Dermis microvascular lymphatic vessel endothelial cell (primary cell): ENCODE measurements around the gene HIVEP2. TPM values are rescaled to one million over a fixed set of nuclear protein-coding genes. Genes with fewer than 3 reads are reported as not detected.

ENCODE experiments used
- DNase-seq, 2 donors: peaks; one replicate each; pipeline versions ENCODE4 v3.0.0 to v3.0.0-alpha.2; 2010; ENCODE audit warnings: low read depth in 2 of 2
- total RNA-seq: library from RNA; depleted of rRNA; stranded (reverse); fragments of >200 nt; gene quantifications from 2 replicates; pipeline ENCODE4 v1.2.1, GENCODE V29; 2014

The HIVEP2 gene
- total RNA-seq, 1 donor from 2014 or later = 5.5 TPM

GRCh38 chr6:142893088-142893487 is 51.9 kb downstream of the HIVEP2 start:
- peak in 1 of 2 donors; percentile 53 for DNase-seq

- no peak for DNase-seq
Observed at GRCh38 chr6:142892254-142893021, 52.5 kb downstream of the HIVEP2 start.

DNA sequence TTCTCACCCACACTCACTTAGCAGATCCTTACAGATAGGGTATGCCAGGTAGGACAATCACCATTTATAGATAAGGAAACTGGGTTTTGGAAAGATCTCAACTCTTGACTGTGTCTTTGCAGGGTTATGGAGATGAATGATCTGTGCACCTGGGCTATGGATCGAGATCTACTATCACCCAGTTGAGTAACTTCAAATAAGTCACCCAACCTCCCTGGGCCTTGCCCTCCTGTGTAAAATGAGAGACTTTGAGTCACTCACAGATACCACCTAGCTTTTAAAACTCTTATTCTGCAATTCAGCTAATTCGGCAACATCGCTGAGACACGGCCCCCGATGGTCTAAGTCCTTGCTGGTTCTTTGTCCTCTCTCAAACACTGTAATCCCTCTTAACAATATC is 53.5 kb downstream of the HIVEP2 start:
- no peak for DNase-seq

DNA sequence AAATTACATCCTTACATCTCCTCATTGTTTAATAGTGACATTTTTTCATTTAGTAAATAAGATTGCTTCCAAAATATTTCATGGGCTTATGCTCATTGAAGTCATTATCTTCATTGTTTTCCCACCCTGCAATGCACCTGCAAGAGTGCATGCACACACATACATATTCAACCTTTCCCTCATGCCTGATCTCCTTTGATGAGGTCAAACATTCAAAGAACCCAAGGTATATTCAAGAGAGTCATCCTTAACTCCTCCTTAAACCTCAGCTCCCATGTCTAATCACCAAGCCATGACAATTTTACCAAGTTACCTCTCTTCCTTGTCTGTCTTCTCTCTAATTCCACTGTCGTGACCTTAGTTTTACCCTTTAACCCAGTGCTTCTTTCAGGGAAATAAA is 56.5 kb downstream of the HIVEP2 start:
- DNase-seq = no peak

DNA sequence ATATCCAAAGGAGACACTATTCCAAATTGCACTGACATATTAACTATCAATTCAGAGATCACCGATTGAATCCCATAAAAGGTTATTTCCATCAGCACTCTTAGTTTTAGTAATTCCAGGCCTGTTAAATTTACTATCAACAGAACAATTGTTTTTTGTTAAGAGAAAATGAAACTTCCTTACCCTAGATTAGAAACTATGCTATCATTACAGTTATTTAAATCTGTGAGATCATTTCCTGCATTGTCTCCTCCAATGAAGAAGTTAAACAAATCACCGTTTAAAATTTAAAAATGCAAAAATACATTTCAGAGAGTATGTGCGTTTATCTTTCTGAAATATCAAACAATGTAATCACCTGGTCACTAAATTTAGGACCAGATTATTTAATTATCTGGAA is 57.5 kb downstream of the HIVEP2 start:
- DNase-seq = no peak

DNA sequence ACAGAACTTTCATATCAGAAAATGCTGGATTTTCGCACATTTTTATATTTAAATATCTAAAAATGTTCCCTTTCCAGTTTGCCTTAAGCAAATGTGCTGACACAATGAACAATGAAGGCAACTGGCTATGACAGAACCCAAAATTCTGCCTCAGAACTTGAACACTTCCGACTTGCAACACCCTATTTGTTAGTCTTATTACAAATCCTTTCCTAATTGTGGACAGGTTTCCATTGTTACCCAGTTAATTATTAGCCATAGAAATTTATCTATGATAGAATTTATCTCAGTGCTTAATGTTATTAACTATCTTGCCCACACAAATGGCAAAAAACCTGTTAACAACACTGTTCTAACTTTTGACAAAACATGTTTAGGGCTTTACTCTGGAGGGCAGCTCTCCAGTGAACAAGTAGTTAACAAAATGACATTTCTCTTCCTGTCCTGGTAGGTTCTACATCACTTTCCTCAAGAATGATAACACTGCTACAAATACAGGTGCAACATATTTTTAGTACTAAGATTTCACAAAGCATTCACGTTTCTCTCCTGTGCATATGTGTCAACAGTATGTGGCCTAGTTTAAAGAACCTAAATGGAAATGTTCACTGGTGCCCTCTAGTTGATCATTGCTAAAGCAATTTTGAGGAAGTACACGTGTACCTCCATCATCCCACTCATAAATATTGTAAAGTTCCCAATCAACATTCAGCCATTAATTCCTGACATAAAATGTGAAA is 58.4 kb downstream of the HIVEP2 start:
- DNase-seq = peak; percentile 58 to 69

DNA sequence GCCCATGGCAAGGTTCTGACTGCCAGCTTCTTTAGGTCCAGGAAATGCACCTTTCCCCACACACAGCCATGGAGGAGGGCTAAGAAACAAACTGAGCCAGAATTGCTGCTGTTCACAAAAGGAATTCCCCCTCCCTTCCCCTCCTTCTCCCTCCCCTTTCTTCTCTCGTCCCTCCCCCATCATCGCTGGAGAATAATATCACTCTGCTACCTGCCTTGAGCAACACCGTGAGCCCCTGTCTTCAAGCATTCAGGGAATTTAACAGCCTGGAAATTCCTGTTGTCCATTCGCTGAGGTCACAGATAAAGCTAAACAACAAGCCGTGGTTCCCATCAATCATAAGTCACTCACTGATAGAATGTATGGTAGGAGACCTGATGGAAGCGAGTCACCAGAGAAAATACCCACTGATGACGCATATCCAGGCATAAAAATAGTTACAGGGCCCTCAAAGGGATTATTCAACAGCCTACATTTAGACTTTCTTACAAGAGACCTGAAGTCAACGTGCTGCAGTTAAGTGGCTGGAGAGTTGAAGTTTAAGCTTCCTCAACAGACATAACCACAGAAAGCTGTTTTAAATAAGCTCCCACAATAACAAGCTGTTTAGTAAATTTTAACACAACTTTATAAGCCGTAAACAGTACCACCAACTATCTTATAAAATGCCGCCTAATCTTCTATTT is 59.7 kb downstream of the HIVEP2 start:
- peak; percentile 91 to 98 for DNase-seq

DNA sequence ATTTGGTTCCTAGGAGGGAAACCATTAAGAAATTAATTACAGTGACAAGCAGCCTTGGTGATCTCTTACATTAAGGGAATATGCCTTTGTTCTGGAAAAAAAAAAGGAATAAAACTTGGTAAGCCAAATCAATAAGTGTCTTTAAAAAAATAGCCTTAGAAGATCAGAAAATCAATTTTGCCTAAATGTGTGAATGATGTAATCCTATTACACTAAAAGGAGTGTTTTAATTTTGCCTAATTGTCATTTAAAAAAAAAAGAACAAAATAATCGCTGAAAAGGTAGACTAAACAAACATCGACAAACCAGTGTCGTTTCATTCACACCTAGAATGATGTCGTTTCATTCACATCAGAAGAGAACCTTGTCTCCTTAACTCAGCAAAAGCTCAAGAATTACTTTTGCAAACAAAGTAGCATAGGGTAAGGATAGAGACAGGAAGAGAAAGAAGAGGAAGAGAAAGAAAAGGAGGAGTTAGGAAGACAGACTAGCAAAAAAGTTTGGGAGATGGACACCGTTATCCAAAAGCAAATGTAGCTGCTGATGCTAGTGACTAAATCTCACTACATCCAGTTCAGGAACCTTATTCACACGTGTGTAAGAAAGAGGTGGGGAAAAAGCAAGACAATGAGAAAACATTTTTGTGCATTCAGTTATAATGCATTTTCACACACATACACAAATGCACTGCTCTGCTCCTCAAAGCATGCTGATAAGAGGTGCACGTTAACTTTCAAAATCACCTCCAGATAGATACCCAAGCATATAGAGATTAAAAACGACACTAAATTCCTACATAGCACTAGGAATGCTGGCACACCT is 60.6 kb downstream of the HIVEP2 start:
- DNase-seq = no peak

DNA sequence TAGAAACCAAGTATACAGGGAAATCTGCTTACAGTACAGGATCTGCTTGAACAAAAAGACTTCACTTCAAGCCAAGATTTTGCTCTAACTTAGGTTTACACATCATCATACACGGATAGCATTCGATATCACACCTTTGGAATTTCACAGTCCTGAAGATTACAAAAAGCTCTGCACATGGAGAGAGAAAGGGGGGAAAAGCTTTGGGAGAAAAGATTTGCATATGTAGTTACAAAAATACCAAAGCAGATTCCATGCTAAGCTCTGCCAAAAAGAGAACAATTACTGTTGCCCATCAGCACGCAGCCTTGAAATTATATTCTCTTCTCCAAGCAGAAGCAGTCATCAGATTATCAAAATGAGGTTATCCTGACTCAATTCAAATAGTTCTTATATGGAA is 62.0 kb downstream of the HIVEP2 start:
- no peak for DNase-seq

DNA sequence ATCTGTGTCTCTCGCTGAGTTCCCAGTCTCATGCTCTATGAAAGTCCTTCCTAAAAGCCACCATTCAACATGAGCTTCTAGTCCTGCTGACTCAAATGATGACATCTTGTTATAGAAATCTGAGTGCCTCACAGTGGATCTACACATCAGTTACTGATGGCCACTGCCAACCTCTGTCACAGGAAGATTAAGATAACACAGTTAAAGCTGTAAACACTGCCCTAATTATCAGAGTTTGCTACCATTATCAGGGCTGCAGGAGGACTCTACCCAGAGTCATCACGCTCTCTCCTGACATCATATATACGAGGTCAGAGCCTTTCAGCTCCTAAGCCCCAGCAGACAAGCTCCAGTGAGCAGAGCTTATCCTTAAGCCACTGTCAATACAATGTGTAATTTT is 63.2 kb downstream of the HIVEP2 start:
- DNase-seq = no peak

DNA sequence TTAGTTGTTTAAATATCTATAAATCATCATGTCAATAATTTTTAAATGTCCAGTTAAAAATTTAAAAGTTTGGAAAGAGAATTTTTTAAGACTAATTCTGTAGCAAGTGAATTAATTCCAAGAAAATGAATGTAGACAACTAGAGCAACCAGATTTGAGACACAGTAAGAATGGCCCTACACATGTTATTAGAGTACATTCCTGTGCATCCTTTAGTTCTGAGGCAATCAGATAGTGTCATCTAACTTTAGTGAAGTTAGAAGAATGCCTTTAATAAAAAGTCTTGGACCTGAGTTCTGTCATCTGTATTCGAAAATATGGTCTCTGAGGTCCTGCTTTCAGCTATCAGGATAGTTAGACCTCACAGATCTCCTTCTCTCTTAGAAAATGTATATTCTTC is 63.7 kb downstream of the HIVEP2 start:
- DNase-seq = no peak

- DNase-seq = no peak
Observed at GRCh38 chr6:142880201-142880600, 64.8 kb downstream of the HIVEP2 start.

GRCh38 chr6:142879527-142879926 is 65.4 kb downstream of the HIVEP2 start:
- DNase-seq = no peak

DNA sequence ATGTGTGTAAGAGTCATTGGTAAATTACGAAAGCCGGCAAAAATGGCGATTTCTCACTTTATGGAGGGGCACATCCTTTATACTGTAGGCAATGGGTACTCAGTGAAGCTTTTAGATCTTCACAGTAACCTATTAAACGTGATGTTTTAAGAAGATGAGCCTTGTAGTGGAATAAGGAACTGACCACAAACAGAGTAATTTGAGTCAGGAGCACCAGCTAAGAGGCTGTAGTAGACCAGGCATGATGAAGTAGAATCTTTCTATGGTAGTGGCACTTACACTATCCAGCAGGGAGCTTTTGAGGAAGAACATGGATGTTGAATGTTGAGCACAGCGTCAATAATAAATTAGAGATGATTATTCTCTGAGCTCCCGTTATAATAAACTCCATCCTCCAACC is 65.9 kb downstream of the HIVEP2 start:
- DNase-seq = no peak

- DNase-seq = no peak
Observed at GRCh38 chr6:142878407-142878806, 66.6 kb downstream of the HIVEP2 start.

GRCh38 chr6:142874676-142875075 is 70.3 kb downstream of the HIVEP2 start:
- DNase-seq = no peak

DNA sequence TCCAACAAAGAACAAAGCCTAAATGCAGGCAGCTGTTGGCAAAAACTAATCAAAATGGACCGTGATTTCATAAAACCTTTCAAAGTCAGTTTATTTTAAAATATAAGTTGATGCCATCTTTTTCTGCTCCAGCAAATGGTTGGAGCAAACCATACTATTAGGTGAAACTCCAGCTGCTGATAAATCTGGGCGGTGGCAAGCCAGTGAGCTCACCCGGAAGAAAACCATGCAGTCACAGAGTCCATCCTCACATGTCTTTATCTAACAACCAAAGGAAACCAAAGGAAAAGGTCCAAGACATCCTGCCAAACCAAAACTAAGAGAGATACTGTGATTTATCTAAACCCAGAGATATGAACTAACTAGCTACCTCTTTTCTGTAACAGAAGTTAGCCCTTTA is 72.6 kb downstream of the HIVEP2 start:
- DNase-seq = no peak

DNA sequence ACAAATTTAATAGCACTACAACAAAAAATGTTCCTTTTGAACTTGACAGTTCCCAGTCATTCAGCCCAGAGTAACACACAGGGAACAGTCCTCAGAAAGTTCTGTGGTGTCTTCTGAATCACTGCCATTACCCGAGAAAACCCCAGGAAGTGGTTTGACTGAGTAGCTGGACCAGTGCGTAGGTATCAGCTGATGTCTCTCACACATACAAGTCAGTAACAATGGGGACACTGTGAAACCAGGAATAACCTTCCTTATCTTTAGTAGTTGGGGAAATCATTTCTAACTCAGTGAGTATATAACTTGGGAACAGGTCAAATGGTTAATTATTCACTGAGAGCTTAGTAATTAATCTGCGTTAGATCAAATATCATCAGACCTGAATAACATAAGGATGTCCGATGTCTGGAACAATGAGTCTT is 73.1 kb downstream of the HIVEP2 start:
- DNase-seq = peak in 1 of 2 donors; percentile 82

DNA sequence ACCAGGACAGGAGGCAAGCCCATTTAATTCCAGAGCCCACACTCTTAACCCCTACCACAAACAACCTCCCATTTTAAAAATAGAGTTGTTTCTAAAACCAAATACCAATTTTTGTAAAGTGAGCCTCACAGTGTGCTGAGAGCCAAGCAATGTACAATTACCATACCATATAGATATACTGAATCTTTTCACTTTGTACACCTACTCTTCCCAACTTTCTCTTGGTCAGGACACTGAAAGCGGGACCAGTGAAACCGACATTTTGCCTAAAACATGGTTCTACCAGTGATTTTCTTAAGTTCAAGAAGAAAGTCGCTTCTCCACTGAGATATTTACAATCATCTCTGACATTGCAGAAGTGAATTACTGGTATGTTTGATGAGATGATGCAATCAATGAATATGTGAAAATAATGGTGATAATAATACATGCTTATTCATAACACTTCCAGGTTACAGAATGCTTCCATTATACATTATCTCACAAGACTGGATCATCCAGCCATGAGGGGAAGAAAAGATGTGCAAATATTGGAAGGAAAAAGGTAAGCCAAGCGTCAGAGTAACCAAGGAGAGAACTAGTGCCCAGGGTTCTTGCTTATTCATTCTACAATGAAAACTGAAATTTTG is 74.1 kb downstream of the HIVEP2 start:
- DNase-seq = no peak

- peak in 1 of 2 donors; percentile 46 for DNase-seq
Observed at GRCh38 chr6:142868917-142869316, 76.1 kb downstream of the HIVEP2 start.
